Naive thymus-derived CD4-positive, alpha-beta T cell (primary cell): ENCODE measurements around the gene CLPTM1L. TPM values are rescaled to one million over a fixed set of nuclear protein-coding genes. Genes with fewer than 3 reads are reported as not detected.

Experiments used
- ATAC-seq: fragments of 150-1000 bp; cut with Tn5 transposase; 2 replicates; pipeline ENCODE4 v1.10.0; 2021; ENCODE audit warnings: mild to moderate bottlenecking, moderate library complexity
- CTCF ChIA-PET: fragments of 350-600 bp; sonication (Branson Sonifier 250); formaldehyde crosslinking; loops from one replicate; lab custom pipeline; 2021; ENCODE audit warnings: antibody characterized with exemption; lab: Charles Lee
- POLR2A ChIA-PET: fragments of 350-600 bp; sonication (Branson Sonifier 250); formaldehyde crosslinking; loops from one replicate; lab custom pipeline; 2021; ENCODE audit warnings: antibody characterized with exemption, inconsistent platforms; lab: Charles Lee
- DNase-seq, 9 donors: peaks; one replicate each; pipeline versions ENCODE4 v3.0.0 to v3.0.0-alpha.2; 2020 to 2022; ENCODE audit warnings: mixed read lengths in 1 of 9
- H3K27ac ChIP-seq: one replicate; pipeline ENCODE4 v1.7.0; 2013; ENCODE audit warnings: mild to moderate bottlenecking, low read depth, low read length, moderate library complexity
- H3K27me3 ChIP-seq, 2 donors: one replicate each; pipeline ENCODE4 v1.7.0; 2013; ENCODE audit warnings: low read length in 2 of 2, mild to moderate bottlenecking in 2 of 2, moderate library complexity in 2 of 2; ENCODE audit not compliant: control insufficient read depth in 2 of 2, insufficient read depth in 2 of 2
- H3K36me3 ChIP-seq, 3 experiments: 1 replicate in 2 of 3; 2 replicates in 1 of 3; pipeline ENCODE4 v1.7.0; 2013; ENCODE audit warnings: low read length in 3 of 3, mild to moderate bottlenecking in 3 of 3, moderate library complexity in 1 of 3; ENCODE audit not compliant: insufficient read depth in 3 of 3, control insufficient read depth in 2 of 3
- H3K4me1 ChIP-seq, 2 donors: one replicate each; pipeline ENCODE4 v1.7.0; 2013; ENCODE audit warnings: low read length in 2 of 2, mild to moderate bottlenecking in 2 of 2, moderate library complexity in 1 of 2; ENCODE audit not compliant: control insufficient read depth in 2 of 2, insufficient read depth in 2 of 2
- H3K4me3 ChIP-seq: 2 replicates; pipeline ENCODE4 v1.7.0; 2013; ENCODE audit warnings: mild to moderate bottlenecking, low read length
- H3K9me3 ChIP-seq, 3 experiments: 1 replicate in 2 of 3; 2 replicates in 1 of 3; pipeline ENCODE4 v1.7.0; 2013; ENCODE audit warnings: low read length in 3 of 3; ENCODE audit not compliant: control insufficient read depth in 2 of 3
- H3K27ac Mint-ChIP-seq, 9 donors: one replicate each; pipeline ENCODE4 v1.8.0; 2020 to 2022; ENCODE audit warnings: mixed read lengths in 9 of 9, mild to moderate bottlenecking in 8 of 9, moderate library complexity in 5 of 9, inconsistent platforms in 2 of 9
- H3K27me3 Mint-ChIP-seq, 5 donors: one replicate each; pipeline ENCODE4 v1.8.0; 2021 to 2022; ENCODE audit warnings: mixed read lengths in 5 of 5, mild to moderate bottlenecking in 1 of 5
- H3K36me3 Mint-ChIP-seq, 5 donors: one replicate each; pipeline ENCODE4 v1.8.0; 2020 to 2022; ENCODE audit warnings: mixed read lengths in 5 of 5, mild to moderate bottlenecking in 3 of 5, inconsistent platforms in 1 of 5
- H3K4me1 Mint-ChIP-seq, 7 donors: one replicate each; pipeline ENCODE4 v1.8.0; 2020 to 2022; ENCODE audit warnings: mixed read lengths in 7 of 7, mild to moderate bottlenecking in 3 of 7, inconsistent platforms in 1 of 7
- H3K4me3 Mint-ChIP-seq, 10 donors: one replicate each; pipeline ENCODE4 v1.8.0; 2020 to 2022; ENCODE audit warnings: mild to moderate bottlenecking in 10 of 10, mixed read lengths in 10 of 10, moderate library complexity in 6 of 10, inconsistent platforms in 2 of 10
- H3K9me3 Mint-ChIP-seq, 11 donors: one replicate each; pipeline ENCODE4 v1.8.0; 2020 to 2022; ENCODE audit warnings: mixed read lengths in 11 of 11, mild to moderate bottlenecking in 4 of 11, inconsistent platforms in 1 of 11, moderate library complexity in 1 of 11
- intact Hi-C, 2 donors: fragments of 100-400 bp; cut with micrococcal nuclease; formaldehyde crosslinking; loops; one replicate each; pipeline ENCODE4 v1.15.1; 2023
- polyA plus RNA-seq, 2 donors: library from polyadenylated mRNA; unstranded; fragments of 300-500 nt; fragmentation: Illumina TruSeq; gene quantifications; one replicate each; pipeline ENCODE4 v1.2.3, GENCODE V29; 2021
- total RNA-seq, 6 experiments: library from RNA in 5 of 6; stranded (reverse) in 5 of 6; gene quantifications; 1 replicate in 5 of 6; 2 replicates in 1 of 6; pipeline ENCODE4 v1.2.3 and lab custom pipeline; 2021 to 2026

Gene CLPTM1L
- total and polyA plus RNA-seq, 7 experiments from 2014 or later: 27.7 to 104 (median 67.6) TPM

DNA sequence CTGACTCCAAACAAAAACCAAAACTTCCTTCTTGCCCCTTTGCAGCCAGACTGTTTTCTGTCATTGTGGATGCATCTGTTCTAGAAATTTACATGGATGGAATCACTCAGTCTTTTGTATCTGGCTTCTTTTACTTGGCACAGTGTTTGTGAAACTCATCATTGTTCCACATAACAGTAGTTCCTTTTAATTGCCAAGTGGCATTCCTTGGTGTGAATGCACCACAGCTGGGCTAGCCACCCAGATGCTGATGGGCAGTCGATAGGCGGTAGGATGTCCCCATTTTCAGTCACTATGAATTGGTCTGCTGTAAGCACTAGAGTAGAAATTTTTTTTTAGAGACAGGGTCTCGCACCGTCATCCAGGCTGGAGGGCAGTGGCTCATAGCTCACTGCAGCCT lies 6.3 kb upstream of the CLPTM1L start:
- Histone ChIP-seq H3K4me1 (no peaks in the 10 kb centered on the region), H3K27me3 (no peaks in the 10 kb centered on the region), H3K36me3 (no peaks in the 10 kb centered on the region), H3K27ac (no peak overlapping the region), H3K4me3 (no peak overlapping the region), H3K9me3 (no peaks in the 10 kb centered on the region)
- H3K36me3 Mint-ChIP-seq: no peaks in the 10 kb centered on the region
- peaks cover 2 to 10% (median 2%) of the 10 kb centered on the region in 7 donors for H3K4me1 Mint-ChIP-seq
- no peak for ATAC-seq
- H3K27ac Mint-ChIP-seq: no peak overlapping the region
- no peaks in the 10 kb centered on the region for H3K9me3 Mint-ChIP-seq
- ChIA-PET CTCF (no interaction called here), POLR2A (interaction anchor here (1.0 kb wide), 1 partner anchor 35 kb away, joined by 3 read pairs; no protein-coding TSS in a partner anchor)
- intact Hi-C loops: no loop called here
- peaks cover 0 to 13% (median 0%) of the 10 kb centered on the region in 5 donors for H3K27me3 Mint-ChIP-seq
- DNase-seq: no peak
- H3K4me3 Mint-ChIP-seq: no peak overlapping the region

DNA sequence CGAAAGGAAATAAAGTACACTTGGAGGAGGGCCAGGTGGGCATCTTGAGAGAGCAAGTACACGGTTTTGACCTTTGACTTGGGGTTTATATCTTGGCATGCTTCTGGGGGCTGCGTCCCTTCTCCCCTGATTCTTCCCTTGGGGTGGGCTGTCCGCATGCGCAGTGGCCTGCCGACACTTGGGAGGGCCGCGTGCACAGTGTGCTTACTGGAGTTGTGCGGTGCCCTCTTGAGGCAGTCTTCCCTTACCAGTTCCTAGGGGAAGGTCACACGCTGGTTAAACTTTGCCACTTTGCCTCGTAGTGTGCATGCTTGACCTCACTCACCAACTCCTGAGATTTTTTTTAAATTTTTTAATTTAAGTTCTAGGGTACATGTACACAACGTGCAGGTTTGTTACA lies 4.3 kb upstream of the CLPTM1L start:
- CTCF ChIA-PET: no interaction called here
- Histone ChIP-seq H3K4me3 (no peak overlapping the region), H3K4me1 (peaks cover 6 to 7% of the 10 kb centered on the region in 2 donors), H3K27ac (no peak overlapping the region), H3K9me3 (no peaks in the 10 kb centered on the region), H3K27me3 (no peaks in the 10 kb centered on the region), H3K36me3 (no peaks in the 10 kb centered on the region)
- peak overlapping the region in 1 of 10 donors; percentile 21 for H3K4me3 Mint-ChIP-seq
- POLR2A ChIA-PET: no interaction called here
- no peak for ATAC-seq
- H3K27me3 Mint-ChIP-seq: peaks cover 0 to 12% (median 0%) of the 10 kb centered on the region in 5 donors
- intact Hi-C loops: loop anchor here (1.0 to 10.0 kb wide), 4 partner anchors 94 to 456 kb away; partner anchors contain the start of genes LPCAT1 (in 1 of the 2) and NDUFS6 (in 1 of the 2)
- peaks cover 5 to 17% (median 10%) of the 10 kb centered on the region in 7 donors for H3K4me1 Mint-ChIP-seq
- no peaks in the 10 kb centered on the region for H3K9me3 Mint-ChIP-seq
- peak overlapping the region in 2 of 9 donors; percentile 38 to 85 for H3K27ac Mint-ChIP-seq
- no peaks in the 10 kb centered on the region for H3K36me3 Mint-ChIP-seq
- DNase-seq: no peak

DNA sequence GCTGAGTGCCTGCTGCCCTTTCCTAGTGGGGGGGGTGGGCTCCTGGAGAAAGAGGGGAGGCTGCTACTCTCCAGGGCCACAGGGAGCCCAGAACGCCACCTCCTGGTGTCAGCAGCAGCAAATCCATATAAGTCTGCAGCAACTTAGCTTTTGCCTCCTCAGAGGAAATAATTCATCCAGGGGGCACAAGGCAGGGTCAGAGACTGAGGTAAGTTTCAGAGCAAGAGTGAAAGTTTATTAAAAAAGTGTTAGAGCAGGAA lies 4.0 kb upstream of the CLPTM1L start:
- Mint-ChIP-seq H3K4me3 (no peak overlapping the region), H3K27ac (peak overlapping the region in 1 of 9 donors; percentile 85), H3K4me1 (peaks cover 8 to 20% (median 13%) of the 10 kb centered on the region in 7 donors), H3K36me3 (peaks cover 0 to 3% (median 3%) of the 10 kb centered on the region in 5 donors), H3K9me3 (no peaks in the 10 kb centered on the region), H3K27me3 (peaks cover 0 to 11% (median 0%) of the 10 kb centered on the region in 5 donors)
- Histone ChIP-seq H3K36me3 (no peaks in the 10 kb centered on the region), H3K27ac (no peak overlapping the region), H3K9me3 (no peaks in the 10 kb centered on the region), H3K4me3 (no peak overlapping the region), H3K4me1 (peaks cover 6 to 10% of the 10 kb centered on the region in 2 donors), H3K27me3 (no peaks in the 10 kb centered on the region)
- POLR2A ChIA-PET: no interaction called here
- DNase-seq (no peak), ATAC-seq (no peak)
- CTCF ChIA-PET: no interaction called here
- intact Hi-C loops: loop anchor here (1.0 to 10.0 kb wide), 4 partner anchors 94 to 456 kb away; partner anchors contain the start of genes LPCAT1 (in 1 of the 2) and NDUFS6 (in 1 of the 2)

DNA sequence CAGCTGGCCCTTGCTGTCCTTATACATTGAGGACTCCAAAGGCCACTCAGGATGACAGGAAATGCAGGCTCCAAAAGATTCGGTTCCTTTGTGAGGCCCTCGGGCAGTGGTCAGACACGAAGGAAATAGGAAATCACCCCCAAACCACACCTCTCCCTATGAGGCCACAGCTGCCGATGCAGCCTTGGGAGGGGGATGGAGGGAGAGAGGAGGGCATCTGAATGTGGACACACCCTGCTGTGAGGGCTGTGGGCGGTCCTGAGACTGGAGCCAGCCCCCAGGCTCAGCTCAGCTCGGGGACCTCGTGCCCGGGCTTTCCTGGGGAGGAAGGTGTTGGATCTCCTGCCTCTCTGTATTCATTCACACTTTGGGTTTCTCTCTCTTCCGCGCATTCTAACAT lies 2.7 kb upstream of the CLPTM1L start:
- no peak overlapping the region for H3K4me3 ChIP-seq
- Mint-ChIP-seq H3K36me3 (peaks cover 0 to 9% (median 9%) of the 10 kb centered on the region in 5 donors), H3K27me3 (peaks cover 0 to 5% (median 0%) of the 10 kb centered on the region in 5 donors), H3K4me3 (peak overlapping the region in 6 of 10 donors; percentile 10 to 82 (median 54)), H3K9me3 (no peaks in the 10 kb centered on the region), H3K27ac (peak overlapping the region in 4 of 9 donors; percentile 14 to 72 (median 44)), H3K4me1 (peaks cover 16 to 31% (median 24%) of the 10 kb centered on the region in 7 donors)
- H3K4me1 ChIP-seq: peaks cover 12 to 18% of the 10 kb centered on the region in 2 donors
- intact Hi-C loops: loop anchor here in 1 of 2 donors (10.0 kb wide), 2 partner anchors 177 to 457 kb away; partner anchors contain the start of genes LPCAT1 and NDUFS6
- H3K27ac ChIP-seq: no peak overlapping the region
- CTCF ChIA-PET: interaction anchor here (1.1 kb wide), 1 partner anchor 179 kb away, joined by 4 read pairs; no protein-coding TSS in a partner anchor
- peaks cover 0 to under 1% (median 0%) of the 10 kb centered on the region in 3 experiments for H3K36me3 ChIP-seq
- H3K27me3 ChIP-seq: no peaks in the 10 kb centered on the region
- DNase-seq (no peak), ATAC-seq (no peak)
- POLR2A ChIA-PET: interaction anchor here (1.1 kb wide), 1 partner anchor 38 kb away, joined by 6 read pairs; no protein-coding TSS in a partner anchor
- no peaks in the 10 kb centered on the region for H3K9me3 ChIP-seq

DNA sequence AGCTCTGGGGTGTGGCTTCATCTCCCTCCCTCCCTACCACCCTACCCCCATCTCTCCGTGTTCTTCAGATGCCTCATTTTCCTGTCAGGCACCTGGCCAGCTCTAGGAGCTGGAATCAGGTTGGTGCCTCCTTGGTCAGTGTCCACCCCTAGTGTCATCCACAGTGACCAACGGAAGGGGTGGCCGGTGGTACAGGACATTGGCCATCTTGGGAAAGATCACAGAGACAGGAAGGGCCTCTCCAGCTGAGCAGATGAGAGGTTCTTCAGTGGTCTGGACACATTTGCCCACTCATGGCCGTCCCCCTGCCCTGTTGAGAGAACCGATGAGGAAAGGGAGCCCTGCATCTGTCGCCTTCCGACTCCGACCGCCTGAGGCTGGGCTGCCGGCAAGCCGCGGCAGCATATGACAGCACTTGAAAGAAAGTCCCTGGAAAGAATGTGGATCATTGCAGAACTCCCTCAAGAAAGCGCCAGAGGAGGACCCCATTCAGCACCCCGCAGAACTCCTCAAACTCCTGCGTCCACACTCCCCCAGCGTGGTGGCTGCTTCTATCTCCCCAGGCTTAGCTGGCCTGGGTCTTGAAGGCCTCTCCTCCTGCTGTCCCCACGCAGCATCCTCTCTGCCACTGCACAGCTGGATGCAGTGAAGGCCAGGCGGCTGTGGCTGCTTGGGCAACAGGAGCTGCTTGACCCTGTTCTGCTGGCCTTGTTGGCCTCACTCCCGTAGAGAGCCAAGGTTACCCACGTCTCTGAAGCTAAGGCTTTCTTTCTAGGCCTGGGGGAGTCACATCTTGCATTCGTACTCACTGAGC lies 1.9 kb upstream of the CLPTM1L start:
- intact Hi-C loops: loop anchor here in 1 of 2 donors (10.0 kb wide), 2 partner anchors 178 to 458 kb away; partner anchors contain the start of genes LPCAT1 and NDUFS6
- peak overlapping the region in 9 of 10 donors; percentile 43 to 90 (median 81) for H3K4me3 Mint-ChIP-seq
- ATAC-seq: no peak
- Histone ChIP-seq H3K36me3 (peaks cover 0 to 8% (median 0%) of the 10 kb centered on the region in 3 experiments), H3K9me3 (no peaks in the 10 kb centered on the region), H3K27me3 (no peaks in the 10 kb centered on the region), H3K4me1 (peaks cover 12 to 18% of the 10 kb centered on the region in 2 donors), H3K4me3 (no peak overlapping the region), H3K27ac (no peak overlapping the region)
- no peaks in the 10 kb centered on the region for H3K9me3 Mint-ChIP-seq
- H3K27ac Mint-ChIP-seq: peak overlapping the region in 8 of 9 donors; percentile 41 to 88 (median 74)
- H3K36me3 Mint-ChIP-seq: peaks cover 0 to 11% (median 9%) of the 10 kb centered on the region in 5 donors
- ChIA-PET POLR2A (interaction anchor here (1.1 to 3.6 kb wide), 3 partner anchors 31 to 39 kb away, joined by 6 to 35 read pairs (median 14); no protein-coding TSS in a partner anchor), CTCF (interaction anchor here (0.9 to 1.1 kb wide), 2 partner anchors 31 to 178 kb away, joined by 3 to 4 read pairs; no protein-coding TSS in a partner anchor)
- peaks cover 0 to 1% (median 0%) of the 10 kb centered on the region in 5 donors for H3K27me3 Mint-ChIP-seq
- H3K4me1 Mint-ChIP-seq: peaks cover 16 to 32% (median 24%) of the 10 kb centered on the region in 7 donors
- no peak for DNase-seq

DNA sequence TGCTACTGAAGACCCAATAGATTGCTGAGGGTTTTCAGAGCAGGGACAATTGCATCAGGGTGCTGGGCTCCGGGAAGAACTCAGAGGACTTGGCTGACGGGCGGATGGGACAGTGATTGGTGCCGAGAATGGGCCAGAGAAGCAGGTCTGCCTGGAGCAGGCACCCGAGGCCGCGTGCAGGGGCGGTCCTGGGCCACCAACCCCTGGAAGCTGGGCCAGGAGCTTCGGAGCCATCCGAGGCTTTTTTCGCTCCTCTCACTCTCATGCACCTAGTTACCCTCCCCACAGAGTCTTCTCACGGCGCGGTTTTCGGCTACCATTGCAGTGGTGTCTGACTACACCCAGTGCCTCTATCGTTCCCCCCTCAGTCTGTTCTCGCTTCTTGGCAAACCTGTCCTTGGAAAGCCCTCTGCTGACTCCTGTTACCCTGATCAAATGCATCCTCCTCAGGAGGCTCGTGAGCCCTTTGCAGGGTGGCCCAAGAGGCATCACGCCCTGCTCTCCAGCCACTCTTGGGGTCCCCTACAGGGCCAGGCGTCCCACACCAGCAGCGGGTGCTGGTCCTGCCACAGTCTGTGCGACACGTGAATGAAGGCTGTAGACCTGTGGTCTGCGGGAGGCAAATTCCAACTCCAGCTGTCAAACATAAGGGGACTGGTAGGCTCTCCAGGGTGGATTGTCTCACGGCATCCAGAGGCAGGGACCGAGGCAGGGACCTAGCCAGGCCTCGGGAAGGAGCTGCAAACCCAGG lies 1.2 kb upstream of the CLPTM1L start:
- peak overlapping the region; percentile 97 for H3K27ac ChIP-seq
- intact Hi-C loops: loop anchor here (1.0 to 10.0 kb wide), 12 partner anchors 30 to 459 kb away; partner anchors contain the start of genes TERT (in 2 of the 2), BRD9 (in 1 of the 2), LPCAT1 (in 1 of the 2) and MRPL36 (in 1 of the 2)

More for the DNA sequence above, 1.2 kb upstream of the CLPTM1L start:
- Histone ChIP-seq H3K4me1 (peaks cover 12 to 18% of the 10 kb centered on the region in 2 donors), H3K36me3 (peaks cover 0 to 16% (median 6%) of the 10 kb centered on the region in 3 experiments), H3K4me3 (peak overlapping the region; percentile 79), H3K9me3 (no peaks in the 10 kb centered on the region), H3K27me3 (no peaks in the 10 kb centered on the region)
- Mint-ChIP-seq H3K36me3 (peaks cover 0 to 19% (median 14%) of the 10 kb centered on the region in 5 donors), H3K27ac (peak overlapping the region; percentile 72 to 90 (median 81)), H3K4me3 (peak overlapping the region; percentile 77 to 90 (median 84)), H3K9me3 (no peaks in the 10 kb centered on the region), H3K4me1 (peaks cover 21 to 40% (median 30%) of the 10 kb centered on the region in 7 donors), H3K27me3 (no peaks in the 10 kb centered on the region)
- ATAC-seq (no peak), DNase-seq (no peak)
- ChIA-PET POLR2A (interaction anchor here (0.9 to 3.6 kb wide), 3 partner anchors 30 to 92 kb away, joined by 3 to 35 read pairs (median 14); no protein-coding TSS in a partner anchor), CTCF (no interaction called here)
